Lung (tissue), 12 donors: Measurements from ENCODE around the gene CEP164. TPM values are rescaled to one million over a fixed set of nuclear protein-coding genes. Genes with fewer than 3 reads are reported as not detected.
"Not testable (repeated sequence)": the region's sequence is repeated elsewhere in the genome, so short reads cannot be mapped to it uniquely, and the experiment has no call there.

Experiments
- ATAC-seq: fragments of 200-7000 bp; cut with Tn5 transposase; one replicate; pipeline ENCODE4 v1.9.1; 2020; ENCODE audit warnings: moderate number of reproducible peaks; ENCODE audit not compliant: insufficient read depth, low FRiP score
- DNase-seq, 3 donors: peaks; one replicate each; pipeline ENCODE4 v3.0.0-alpha.2; 2013 to 2017
- H3K27ac ChIP-seq, 2 donors: one replicate each; pipeline ENCODE4 v1.5.1; 2013; ENCODE audit warnings: mild to moderate bottlenecking in 2 of 2, moderate library complexity in 2 of 2, control low read depth in 1 of 2, inconsistent platforms in 1 of 2, low read depth in 1 of 2, low read length in 1 of 2
- H3K27me3 ChIP-seq, 3 donors: one replicate each; pipeline ENCODE4 v1.5.1; 2013; ENCODE audit warnings: low read length in 2 of 3; ENCODE audit not compliant: control insufficient read depth in 3 of 3, insufficient read depth in 3 of 3
- H3K36me3 ChIP-seq, 4 donors: one replicate each; pipeline ENCODE4 v1.5.1; 2013; ENCODE audit warnings: low read length in 4 of 4, mild to moderate bottlenecking in 1 of 4, moderate library complexity in 1 of 4; ENCODE audit not compliant: control insufficient read depth in 4 of 4, insufficient read depth in 4 of 4
- H3K4me1 ChIP-seq, 5 donors: one replicate each; pipeline ENCODE4 v1.5.1; 2013; ENCODE audit warnings: low read length in 5 of 5, mild to moderate bottlenecking in 2 of 5, moderate library complexity in 1 of 5; ENCODE audit not compliant: control insufficient read depth in 5 of 5, insufficient read depth in 5 of 5
- H3K4me3 ChIP-seq: one replicate; pipeline ENCODE4 v1.5.1; 2013; ENCODE audit warnings: mild to moderate bottlenecking, control low read depth, moderate library complexity
- H3K9ac ChIP-seq, 2 donors: one replicate each; pipeline ENCODE4 v1.5.1; 2013; ENCODE audit warnings: low read length in 2 of 2, control low read depth in 1 of 2; ENCODE audit not compliant: insufficient read depth in 1 of 2
- H3K9me3 ChIP-seq, 4 donors: one replicate each; pipeline ENCODE4 v1.5.1; 2013; ENCODE audit warnings: low read length in 3 of 4, mild to moderate bottlenecking in 1 of 4, moderate library complexity in 1 of 4; ENCODE audit not compliant: control insufficient read depth in 4 of 4, insufficient read depth in 3 of 4
- CTCF ChIP-seq: IDR thresholded peaks from 2 replicates; pipeline ENCODE4 v1.5.1; 2012; ENCODE audit warnings: mild to moderate bottlenecking; ENCODE audit errors: control extremely low read depth, extremely low read depth
- WGBS, 2 donors: extraction: QIAGEN DNeasy Blood & Tissue Kit; methylation state at CpG; one replicate each; pipeline ENCODE4 v1.1.7; 2013; 5-methylcytosine and 5-hydroxymethylcytosine counted together
- polyA plus RNA-seq, 2 donors: library from polyadenylated mRNA; stranded (reverse); fragments of 200-250 nt; gene quantifications; one replicate each; pipeline ENCODE4 v1.2.1, GENCODE V29; 2013
- total RNA-seq, 2 donors: library from RNA; depleted of rRNA in 1 of 2; stranded (reverse); fragments of >200 nt in 1 of 2; gene quantifications; one replicate each; pipeline ENCODE4 v1.2.1, GENCODE V29; 2014 to 2021
- donor health status: control.
- donor health status: control.
- donor health status: Bipolar disorder and iron deficiency.
- donor health status: healthy.
- donor health status: DM: yes; HTN: yes; CAD: no.

Gene CEP164
- total and polyA plus RNA-seq, 4 donors = 12.0 to 36.1 (median 26.7) TPM

- no peak for ATAC-seq
- Histone ChIP-seq H3K9me3 (peaks cover 0 to 17% (median 3%) of the 10 kb centered on the region in 4 donors), H3K9ac (no peak overlapping the region), H3K4me3 (no peak overlapping the region), H3K36me3 (peaks cover 17 to 73% (median 44%) of the 10 kb centered on the region in 4 donors), H3K27me3 (no peaks in the 10 kb centered on the region), H3K4me1 (no peaks in the 10 kb centered on the region), H3K27ac (no peak overlapping the region)
- no peak for DNase-seq
- 94 to 95% methylated on average over 4 of the region's 4 CpGs for WGBS, 2 donors
- TF ChIP-seq CTCF = no peak
Measured at GRCh38 chr11:117395476-117395875, 67.8 kb downstream of the CEP164 start.

- Histone ChIP-seq H3K9me3 (peaks cover 0 to 15% (median 3%) of the 10 kb centered on the region in 4 donors), H3K36me3 (peaks cover 13 to 59% (median 36%) of the 10 kb centered on the region in 4 donors), H3K4me1 (no peaks in the 10 kb centered on the region), H3K9ac (no peak overlapping the region), H3K4me3 (no peak overlapping the region), H3K27me3 (no peaks in the 10 kb centered on the region), H3K27ac (no peak overlapping the region)
- 99% methylated on average over 8 of the region's 8 CpGs for WGBS, 2 donors
- DNase-seq (no peak), ATAC-seq (no peak)
- no peak for TF ChIP-seq CTCF
Measured at GRCh38 chr11:117396970-117397369, 69.3 kb downstream of the CEP164 start.

- 98 to 100% methylated on average over 2 of the region's 2 CpGs for WGBS, 2 donors
- H3K27me3 ChIP-seq, H3K4me1 ChIP-seq, H3K27ac ChIP-seq, H3K9ac ChIP-seq, H3K4me3 ChIP-seq, ATAC-seq, DNase-seq: not testable (repeated sequence)
- peaks cover 6 to 44% (median 27%) of the 10 kb centered on the region in 4 donors for H3K36me3 ChIP-seq
- H3K9me3 ChIP-seq = peaks cover 0 to 15% (median 3%) of the 10 kb centered on the region in 4 donors
Measured at GRCh38 chr11:117398618-117399017, 71.0 kb downstream of the CEP164 start.

- DNase-seq = not testable (repeated sequence)
- peaks cover 6 to 38% (median 25%) of the 10 kb centered on the region in 4 donors for H3K36me3 ChIP-seq
Measured at GRCh38 chr11:117399100-117399840, 71.6 kb downstream of the CEP164 start.

GRCh38 chr11:117405898-117406297, 78.2 kb downstream of the CEP164 start:
- not testable (repeated sequence) for H3K27me3 ChIP-seq, H3K4me3 ChIP-seq, H3K4me1 ChIP-seq, H3K9ac ChIP-seq, ATAC-seq, H3K27ac ChIP-seq, DNase-seq, H3K9me3 ChIP-seq
- H3K36me3 ChIP-seq = peaks cover 3 to 31% (median 15%) of the 10 kb centered on the region in 4 donors
- WGBS, 2 donors = 95% methylated on average over 2 of the region's 2 CpGs

More at GRCh38 chr11:117399100-117399840, 71.6 kb downstream of the CEP164 start:
- not testable (repeated sequence) for H3K9ac ChIP-seq, H3K27ac ChIP-seq, H3K4me1 ChIP-seq, H3K27me3 ChIP-seq, ATAC-seq, H3K4me3 ChIP-seq
- H3K9me3 ChIP-seq = peaks cover 0 to 15% (median 3%) of the 10 kb centered on the region in 4 donors
- WGBS, 2 donors = 96 to 99% methylated on average over 2 of the region's 2 CpGs
